ENCODE data around the gene CHRNA4.

DNA sequence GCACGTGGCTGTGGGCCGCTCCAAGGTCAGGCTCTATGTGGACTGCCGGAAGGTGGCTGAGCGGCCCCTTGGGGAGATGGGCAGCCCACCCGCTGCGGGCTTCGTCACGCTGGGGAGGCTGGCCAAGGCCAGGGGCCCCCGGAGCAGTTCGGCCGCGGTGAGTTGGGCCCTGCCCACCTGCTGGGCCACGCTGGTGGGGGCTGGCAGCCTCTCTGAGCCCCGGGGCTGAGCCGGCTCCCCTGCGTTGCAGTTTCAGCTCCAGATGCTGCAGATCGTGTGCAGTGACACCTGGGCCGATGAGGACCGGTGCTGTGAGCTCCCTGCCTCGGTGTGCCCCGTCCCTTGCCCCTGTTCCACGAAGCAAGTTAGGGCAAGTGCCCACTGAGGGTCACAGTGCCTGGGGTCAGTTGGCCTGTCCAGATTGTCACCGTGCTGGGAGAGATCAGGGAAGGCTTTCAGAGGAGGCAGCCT lies 41.1 kb downstream of the CHRNA4 start:
- TF ChIP-seq ATF2 (CRISPR knock-in tag; IDR thresholded peaks at IDR 0.05): no peak
- no peak for TF ChIP-seq CEBPG (CRISPR knock-in tag; IDR thresholded peaks at IDR 0.05)
- TF ChIP-seq CEBPG (tag; conservative IDR thresholded peaks at IDR 0.05 in 1 of 2, IDR thresholded peaks at IDR 0.05 in 1 of 2): no peak
- no peak for TF ChIP-seq ZNF174 (CRISPR knock-in tag; IDR thresholded peaks at IDR 0.05)
- no peak for TF ChIP-seq CTCF (IDR thresholded peaks at IDR 0.05 in 2 of 3, conservative IDR thresholded peaks at IDR 0.05 in 1 of 3; ENCODE audit: insufficient read depth in 2 of 3, low read depth in 1 of 3, low read length in 3 of 3)
- TF ChIP-seq, protein P1, sequence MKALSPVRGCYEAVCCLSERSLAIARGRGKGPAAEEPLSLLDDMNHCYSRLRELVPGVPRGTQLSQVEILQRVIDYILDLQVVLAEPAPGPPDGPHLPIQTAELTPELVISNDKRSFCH (CRISPR knock-in tag; IDR thresholded peaks at IDR 0.05): no peak
- TF ChIP-seq, protein P1 (tag; IDR thresholded peaks at IDR 0.05): no peak
- no peak for TF ChIP-seq SP2 (IDR thresholded peaks at IDR 0.05; ENCODE audit: extremely low read depth, low read depth, low read length, poor library complexity, severe bottlenecking)
- no peak for TF ChIP-seq CHD2 (IDR thresholded peaks at IDR 0.05; ENCODE audit: low read depth, low read length)
- no peak for TF ChIP-seq ZNF311 (CRISPR knock-in tag; IDR thresholded peaks at IDR 0.05)
- TF ChIP-seq POLR2A (conservative IDR thresholded peaks at IDR 0.05): no peak
- no peak for TF ChIP-seq ZNF764 (CRISPR knock-in tag; IDR thresholded peaks at IDR 0.05; ENCODE audit: low read depth)
- no peak for TF ChIP-seq FOXP1 (CRISPR knock-in tag; IDR thresholded peaks at IDR 0.05)
- no peak for TF ChIP-seq POLR2AphosphoS5 (IDR thresholded peaks at IDR 0.05; ENCODE audit: control insufficient read depth, insufficient read depth, low read depth, low read length)
- TF ChIP-seq SETDB1 (IDR thresholded peaks at IDR 0.05; ENCODE audit: low read length): no peak
- TF ChIP-seq, protein P2, sequence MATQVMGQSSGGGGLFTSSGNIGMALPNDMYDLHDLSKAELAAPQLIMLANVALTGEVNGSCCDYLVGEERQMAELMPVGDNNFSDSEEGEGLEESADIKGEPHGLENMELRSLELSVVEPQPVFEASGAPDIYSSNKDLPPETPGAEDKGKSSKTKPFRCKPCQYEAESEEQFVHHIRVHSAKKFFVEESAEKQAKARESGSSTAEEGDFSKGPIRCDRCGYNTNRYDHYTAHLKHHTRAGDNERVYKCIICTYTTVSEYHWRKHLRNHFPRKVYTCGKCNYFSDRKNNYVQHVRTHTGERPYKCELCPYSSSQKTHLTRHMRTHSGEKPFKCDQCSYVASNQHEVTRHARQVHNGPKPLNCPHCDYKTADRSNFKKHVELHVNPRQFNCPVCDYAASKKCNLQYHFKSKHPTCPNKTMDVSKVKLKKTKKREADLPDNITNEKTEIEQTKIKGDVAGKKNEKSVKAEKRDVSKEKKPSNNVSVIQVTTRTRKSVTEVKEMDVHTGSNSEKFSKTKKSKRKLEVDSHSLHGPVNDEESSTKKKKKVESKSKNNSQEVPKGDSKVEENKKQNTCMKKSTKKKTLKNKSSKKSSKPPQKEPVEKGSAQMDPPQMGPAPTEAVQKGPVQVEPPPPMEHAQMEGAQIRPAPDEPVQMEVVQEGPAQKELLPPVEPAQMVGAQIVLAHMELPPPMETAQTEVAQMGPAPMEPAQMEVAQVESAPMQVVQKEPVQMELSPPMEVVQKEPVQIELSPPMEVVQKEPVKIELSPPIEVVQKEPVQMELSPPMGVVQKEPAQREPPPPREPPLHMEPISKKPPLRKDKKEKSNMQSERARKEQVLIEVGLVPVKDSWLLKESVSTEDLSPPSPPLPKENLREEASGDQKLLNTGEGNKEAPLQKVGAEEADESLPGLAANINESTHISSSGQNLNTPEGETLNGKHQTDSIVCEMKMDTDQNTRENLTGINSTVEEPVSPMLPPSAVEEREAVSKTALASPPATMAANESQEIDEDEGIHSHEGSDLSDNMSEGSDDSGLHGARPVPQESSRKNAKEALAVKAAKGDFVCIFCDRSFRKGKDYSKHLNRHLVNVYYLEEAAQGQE (IDR thresholded peaks at IDR 0.05; ENCODE audit: borderline replicate concordance): no peak
- TF ChIP-seq, protein P2 (CRISPR knock-in tag; IDR thresholded peaks at IDR 0.05; ENCODE audit: low read depth): no peak

Data from K562 (cell line).